VCaP (cell line): ENCODE measurements around the gene DGKI.

Source experiments
- H3K27ac ChIP-seq: fragments of 450-650 bp; 2 replicates; pipeline ENCODE4 v1.5.1; 2017
- CTCF ChIP-seq: fragments of 450-650 bp; conservative IDR thresholded peaks from 2 replicates; pipeline ENCODE4 v1.5.1; 2017; ENCODE audit warnings: mild to moderate bottlenecking, moderate library complexity

The DGKI gene

GRCh38 chr7:137795211-137795610 lies 51.6 kb downstream of the DGKI start:
- H3K27ac ChIP-seq, result no peak overlapping the region
- no peak for TF ChIP-seq CTCF

GRCh38 chr7:137791930-137792329 lies 54.8 kb downstream of the DGKI start:
- TF ChIP-seq CTCF, result no peak
- H3K27ac ChIP-seq, result no peak overlapping the region

- no peak for TF ChIP-seq CTCF
- no peak overlapping the region for H3K27ac ChIP-seq
Measured at GRCh38 chr7:137790828-137791227, 55.9 kb downstream of the DGKI start.

- TF ChIP-seq CTCF, result no peak
- H3K27ac ChIP-seq, result no peak overlapping the region
Measured at GRCh38 chr7:137789215-137789882, 57.4 kb downstream of the DGKI start.

- no peak for TF ChIP-seq CTCF
- H3K27ac ChIP-seq, result no peak overlapping the region
Measured at GRCh38 chr7:137787301-137787976, 59.3 kb downstream of the DGKI start.

GRCh38 chr7:137778511-137778910 lies 68.3 kb downstream of the DGKI start:
- no peak overlapping the region for H3K27ac ChIP-seq
- no peak for TF ChIP-seq CTCF

- H3K27ac ChIP-seq, result no peak overlapping the region
- no peak for TF ChIP-seq CTCF
Measured at GRCh38 chr7:137774793-137775201, 72.0 kb downstream of the DGKI start.
